Epidermal melanocyte (primary cell): ENCODE results near the gene EPHA3.

ENCODE experiments used
- DNase-seq: peaks from one replicate; pipeline ENCODE4 v3.0.0; 2011; ENCODE audit warnings: low spot score; ENCODE audit not compliant: insufficient read length

EPHA3 gene

DNA sequence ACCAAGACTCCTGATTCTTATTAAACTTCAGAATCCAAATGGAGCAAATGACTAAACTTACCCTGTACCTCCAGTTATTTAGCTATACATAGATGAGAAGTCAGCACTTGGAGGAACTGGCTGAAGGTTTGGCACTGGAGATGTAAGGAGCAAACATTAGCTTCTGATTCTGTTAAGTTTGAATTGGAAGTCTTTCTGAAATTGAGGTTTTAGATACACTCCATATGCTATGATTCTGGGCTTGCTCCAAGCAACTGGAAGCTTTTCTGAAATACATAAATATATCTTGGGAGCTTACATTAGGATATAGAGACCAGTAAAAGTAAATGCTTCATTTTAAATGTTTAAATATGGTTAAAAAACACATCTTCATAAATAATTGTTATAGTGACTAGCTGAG is 333.7 kb downstream of the EPHA3 start:
- DNase-seq, result no peak

DNA sequence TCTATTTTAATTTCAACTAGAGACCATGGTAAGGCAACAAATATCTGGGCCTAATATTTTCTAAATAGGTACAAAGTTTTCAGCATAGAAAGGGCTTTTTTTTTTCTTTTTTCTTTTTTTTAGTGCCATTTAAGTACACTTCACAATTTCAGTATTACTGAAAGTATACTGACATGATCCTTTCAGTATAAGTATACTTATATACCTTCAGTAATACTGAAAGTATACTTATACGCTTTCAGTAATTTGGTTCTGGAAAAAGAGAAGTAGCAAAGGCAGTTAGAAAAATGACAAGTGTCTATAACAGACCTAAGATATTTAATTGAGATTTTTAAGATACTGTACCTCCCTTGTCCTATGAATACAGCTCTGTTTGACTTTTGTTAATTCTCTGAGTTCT is 339.2 kb downstream of the EPHA3 start:
- no peak for DNase-seq

DNA sequence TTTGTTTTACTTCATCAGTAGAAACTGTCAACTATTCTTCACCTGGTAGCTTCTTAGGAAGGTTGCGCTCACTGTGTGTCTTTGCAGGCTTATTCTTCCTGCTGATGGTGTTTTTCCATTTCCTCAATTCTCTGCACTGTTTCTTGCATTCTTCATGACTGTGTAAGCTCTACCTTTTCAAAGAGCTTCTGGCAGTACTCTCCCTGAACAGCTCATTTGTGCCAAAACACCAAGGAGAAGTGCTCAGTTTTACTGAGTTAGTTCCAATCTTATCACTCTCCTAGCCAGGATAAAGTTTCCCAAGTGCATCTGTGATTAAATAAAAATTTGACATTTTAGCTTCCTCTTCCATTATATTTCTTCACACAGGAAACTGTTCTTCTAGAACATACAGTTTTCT is 339.8 kb downstream of the EPHA3 start:
- no peak for DNase-seq

DNA sequence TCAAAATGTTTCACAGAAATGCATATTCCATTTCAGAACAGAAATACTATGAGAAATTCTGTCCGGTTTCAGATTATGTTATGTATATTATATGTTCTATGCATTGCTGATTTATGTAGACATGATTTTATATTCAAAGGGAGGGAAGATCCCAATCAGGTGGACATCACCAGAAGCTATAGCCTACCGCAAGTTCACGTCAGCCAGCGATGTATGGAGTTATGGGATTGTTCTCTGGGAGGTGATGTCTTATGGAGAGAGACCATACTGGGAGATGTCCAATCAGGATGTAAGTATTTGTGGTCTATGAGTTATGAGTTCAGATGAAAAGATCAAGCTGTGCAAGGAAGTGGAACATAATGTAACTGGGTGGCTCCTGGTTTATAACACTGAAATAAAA is 341.7 kb downstream of the EPHA3 start:
- DNase-seq, result no peak

DNA sequence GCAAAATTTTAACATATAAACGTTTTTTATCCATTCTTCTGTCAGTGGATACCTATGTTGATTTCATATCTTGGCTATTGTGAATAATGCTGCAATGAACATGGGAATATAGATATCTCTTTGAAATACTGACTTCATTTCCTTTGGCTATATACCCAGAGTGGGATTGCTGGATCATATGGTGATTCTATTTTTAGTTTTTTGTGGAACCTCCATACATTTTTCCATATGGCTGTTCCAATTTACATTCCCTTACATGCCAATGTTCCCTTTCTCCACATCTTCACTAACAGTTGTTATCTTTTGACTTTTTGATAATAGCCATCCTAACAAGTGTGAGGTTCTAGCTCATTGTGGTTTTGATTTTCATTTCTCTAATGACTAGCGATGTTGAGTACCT is 344.6 kb downstream of the EPHA3 start:
- DNase-seq, result no peak

DNA sequence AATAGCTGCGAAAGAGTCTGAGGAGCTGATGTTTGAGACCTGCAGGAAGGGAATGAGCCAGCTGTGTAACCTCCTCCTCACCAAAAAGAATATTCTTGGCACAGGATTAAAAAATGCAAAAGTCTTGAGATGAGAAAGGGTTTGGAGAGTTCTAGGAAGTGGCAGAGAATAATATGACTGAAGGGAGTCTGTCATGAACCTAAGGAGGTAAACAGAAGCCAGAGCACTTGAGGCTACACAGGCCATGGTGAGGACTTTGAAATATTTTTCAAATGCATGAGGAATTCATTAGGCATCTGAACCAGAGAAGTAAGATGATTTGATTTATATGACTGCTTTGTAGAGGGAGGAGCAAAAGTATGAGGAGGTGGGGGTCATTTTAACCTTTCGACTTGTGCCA is 347.8 kb downstream of the EPHA3 start:
- no peak for DNase-seq

DNA sequence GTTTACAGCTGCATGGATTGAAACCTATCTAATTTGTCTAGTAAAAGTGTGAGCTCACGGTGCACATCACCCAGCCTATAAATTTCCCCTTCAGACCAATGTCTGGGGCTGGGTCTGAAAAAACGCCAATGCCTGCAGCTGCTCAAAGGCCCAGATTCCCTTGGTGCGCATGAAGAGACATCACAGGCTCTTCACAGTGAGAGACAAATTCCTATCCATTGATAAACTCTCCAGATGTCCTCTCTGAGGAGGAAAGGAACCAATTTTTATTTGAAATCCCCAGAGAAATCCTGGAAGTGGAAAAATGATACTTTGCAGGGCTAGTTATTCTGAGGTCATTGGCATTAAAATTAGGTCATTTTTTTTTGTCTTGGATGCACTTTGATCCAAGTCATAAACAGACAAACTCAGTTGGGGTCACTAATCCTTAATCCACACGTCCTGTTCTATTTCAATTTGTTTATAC is 360.5 kb downstream of the EPHA3 start:
- no peak for DNase-seq

DNA sequence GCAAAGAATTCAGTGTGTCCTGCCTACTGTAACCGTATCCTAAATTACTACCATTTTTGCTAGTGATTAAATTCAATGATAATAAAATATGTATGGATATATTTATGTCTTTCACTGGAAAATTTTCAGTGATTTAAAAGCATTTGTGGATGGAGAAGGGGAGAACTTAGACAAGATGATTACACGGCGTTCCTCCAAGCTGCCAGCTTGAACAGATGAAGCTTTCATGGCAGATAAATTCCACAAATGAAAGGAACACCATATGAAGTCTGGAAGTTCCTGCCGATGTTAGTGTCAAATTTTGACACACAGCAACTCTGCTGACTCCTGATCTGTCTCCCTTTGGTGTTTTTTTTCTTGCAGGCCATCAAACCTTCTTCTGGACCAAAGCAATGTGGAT is 364.7 kb downstream of the EPHA3 start:
- DNase-seq, result no peak

DNA sequence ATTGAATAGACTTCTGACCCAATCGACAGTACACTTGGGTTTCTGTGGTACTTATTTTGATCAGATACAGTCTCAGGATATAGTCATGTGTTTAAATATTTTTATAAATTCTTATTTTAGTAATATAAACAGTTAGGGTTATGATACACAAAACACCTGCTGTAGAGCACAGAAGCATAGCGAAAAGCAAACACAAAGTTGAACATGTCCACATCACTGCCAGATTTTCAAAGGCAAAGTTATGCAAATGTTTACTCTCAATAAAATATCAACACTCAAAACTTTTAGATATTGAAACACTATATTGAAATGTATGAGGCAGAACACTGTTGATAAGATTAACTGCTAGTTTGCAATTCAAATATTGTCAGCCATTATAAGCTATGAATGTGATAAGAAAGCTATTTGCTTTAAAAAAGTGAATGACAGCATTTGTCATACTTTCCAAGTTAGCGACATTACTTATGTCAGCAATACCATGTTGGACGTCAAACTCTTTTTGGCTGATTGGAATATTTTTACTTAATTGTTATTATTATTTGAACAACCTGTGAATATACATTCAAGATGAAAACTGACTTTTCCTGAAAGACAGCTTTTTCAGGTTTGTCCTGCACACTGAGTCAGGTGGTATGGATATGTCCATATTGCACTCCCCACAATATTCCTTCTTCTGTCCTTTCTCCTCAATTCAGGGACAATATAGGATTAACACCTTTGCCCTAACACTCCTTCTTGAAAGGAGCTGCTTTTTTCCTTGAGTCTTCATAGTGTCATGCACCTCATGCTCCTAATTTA is 367.1 kb downstream of the EPHA3 start:
- no peak for DNase-seq

DNA sequence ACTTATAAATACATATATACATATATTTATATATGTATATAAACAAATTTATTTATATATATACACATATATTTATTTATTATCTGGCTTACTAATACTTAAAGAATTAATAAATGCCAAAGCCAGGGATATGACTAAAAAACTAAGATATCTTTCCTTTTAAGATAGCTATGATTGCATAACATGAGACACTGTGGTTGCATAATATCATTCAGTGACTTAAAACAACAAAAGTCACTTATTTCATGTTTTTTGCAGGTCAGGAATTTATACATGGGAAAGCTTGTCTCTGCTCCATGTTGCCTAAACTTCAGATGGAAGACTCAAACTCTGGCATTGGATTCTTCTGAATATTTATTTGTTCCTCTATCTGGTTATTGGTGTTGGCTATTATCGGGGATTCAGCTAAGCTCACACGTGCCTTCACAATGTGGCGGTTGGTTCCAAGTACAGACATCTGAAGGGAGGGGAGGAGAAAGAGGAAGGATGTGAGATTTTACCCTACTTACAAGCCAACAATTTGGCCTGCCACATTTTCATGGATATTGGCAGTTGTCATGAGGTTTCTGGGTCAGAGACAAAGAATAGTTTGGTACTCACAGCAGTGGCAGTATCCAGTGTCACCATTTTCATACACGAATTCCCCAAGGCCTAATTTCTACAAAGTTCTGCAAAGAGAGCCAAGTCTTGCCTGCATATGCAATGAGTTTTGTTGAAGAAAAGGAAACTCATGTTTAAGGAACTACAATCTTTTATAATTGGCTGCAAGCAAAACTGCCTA is 381.6 kb downstream of the EPHA3 start:
- no peak for DNase-seq

DNA sequence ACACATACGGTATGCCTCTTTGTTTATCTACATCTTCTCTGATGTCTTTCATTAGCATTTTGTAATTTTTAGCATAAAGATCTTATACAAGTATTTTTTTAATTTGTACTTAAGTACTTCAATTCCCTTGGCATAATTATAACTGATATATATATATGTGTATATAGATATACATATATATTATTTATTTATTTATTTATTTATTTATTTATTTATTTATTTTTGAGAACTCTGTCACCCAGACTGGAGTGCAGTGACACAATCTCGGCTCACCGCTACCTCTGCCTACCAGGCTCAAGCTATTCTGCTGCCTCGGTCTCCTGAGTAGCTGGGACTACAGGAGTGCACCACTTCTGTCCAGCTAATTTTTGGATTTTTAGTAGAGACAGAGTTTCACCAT is 382.7 kb downstream of the EPHA3 start:
- DNase-seq, result no peak

DNA sequence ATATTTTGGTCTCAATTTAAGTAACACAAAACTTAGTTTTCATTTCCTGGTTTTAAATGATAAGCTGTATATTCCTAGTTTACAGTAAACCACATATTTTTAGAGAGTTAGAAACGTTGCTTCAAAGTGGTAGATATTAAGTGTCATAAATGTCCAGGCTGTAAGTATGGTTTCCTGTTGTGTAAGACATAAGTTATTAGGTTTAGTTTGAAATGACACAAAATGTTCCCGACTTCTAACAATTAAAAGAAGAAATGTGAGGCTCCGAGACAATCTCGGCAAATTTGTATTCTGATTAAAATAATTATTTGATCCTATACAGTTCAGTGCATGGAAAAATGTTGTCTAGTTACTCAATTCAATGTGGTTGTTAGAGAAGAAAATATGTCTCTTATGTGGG is 387.3 kb downstream of the EPHA3 start:
- no peak for DNase-seq

DNA sequence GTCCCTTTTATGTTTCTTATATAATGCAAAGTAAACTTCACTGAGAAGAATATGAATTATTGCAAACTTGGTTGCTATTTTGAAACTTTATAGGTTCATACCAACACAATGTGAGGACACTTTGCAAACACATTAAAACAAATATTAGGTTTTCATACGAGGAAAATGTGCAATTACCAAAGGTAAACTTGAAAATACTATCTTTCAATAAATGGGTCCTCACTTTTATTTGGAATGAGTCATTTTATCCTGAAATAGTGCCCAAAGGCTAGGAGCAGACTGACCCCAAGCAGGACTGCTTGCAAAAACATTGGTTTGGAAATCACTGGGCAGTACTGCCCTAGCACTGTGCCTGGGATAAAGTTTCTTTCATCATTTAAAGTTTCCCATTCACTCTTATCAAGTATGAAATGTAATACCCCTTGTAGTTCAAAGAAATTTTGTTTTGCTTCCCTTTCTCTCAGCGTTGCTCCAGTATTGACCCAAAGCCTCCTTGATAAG is 396.5 kb downstream of the EPHA3 start:
- DNase-seq, result no peak

DNA sequence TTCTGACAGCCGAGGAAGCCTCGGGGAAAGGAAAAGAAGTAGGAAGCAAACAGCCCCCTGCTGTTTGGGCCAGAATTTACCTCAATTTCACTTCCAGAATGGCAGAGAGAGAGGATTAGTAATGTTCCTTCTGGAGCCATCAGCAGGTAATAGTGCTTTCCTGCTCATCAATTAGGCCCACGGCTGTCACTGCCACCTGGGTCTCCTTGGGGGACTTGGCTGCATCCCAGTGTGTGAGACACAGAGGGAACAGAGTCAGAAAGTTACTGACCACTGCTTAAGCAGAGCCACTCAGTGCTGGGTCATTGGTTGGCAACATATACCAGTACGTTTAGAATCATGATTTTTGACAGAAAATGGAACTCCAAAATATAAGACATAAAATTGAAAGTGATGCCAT is 397.0 kb downstream of the EPHA3 start:
- DNase-seq, result no peak

DNA sequence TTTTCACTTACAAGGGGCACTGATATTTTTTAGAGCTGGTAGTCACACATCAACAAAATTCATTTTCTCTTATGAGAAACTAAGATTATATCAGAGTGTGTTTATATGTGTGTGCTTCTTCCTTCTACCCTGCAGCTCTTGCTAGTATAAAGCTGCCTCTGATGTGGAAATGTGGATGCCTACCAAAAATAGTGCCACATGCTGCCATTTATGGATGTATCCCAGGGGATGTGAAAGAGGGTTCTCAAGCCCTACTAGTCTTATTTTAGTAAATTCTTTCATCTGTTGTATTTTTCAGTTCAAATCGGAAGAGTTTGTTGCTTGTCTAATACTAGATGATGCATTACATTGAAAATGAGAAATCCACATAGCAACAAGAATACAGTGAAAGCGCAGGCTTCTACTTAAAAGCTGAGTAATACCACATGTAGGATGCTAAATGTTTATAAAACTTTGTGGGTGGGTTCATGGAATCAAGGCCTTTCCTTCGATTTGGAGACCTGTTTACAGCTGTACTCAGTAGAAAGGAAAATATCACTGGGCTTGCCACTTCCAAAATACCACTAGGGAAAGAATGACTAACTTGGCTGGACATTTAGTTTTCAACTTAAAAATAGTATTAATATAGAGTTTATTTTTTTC is 399.2 kb downstream of the EPHA3 start:
- DNase-seq, result no peak

DNA sequence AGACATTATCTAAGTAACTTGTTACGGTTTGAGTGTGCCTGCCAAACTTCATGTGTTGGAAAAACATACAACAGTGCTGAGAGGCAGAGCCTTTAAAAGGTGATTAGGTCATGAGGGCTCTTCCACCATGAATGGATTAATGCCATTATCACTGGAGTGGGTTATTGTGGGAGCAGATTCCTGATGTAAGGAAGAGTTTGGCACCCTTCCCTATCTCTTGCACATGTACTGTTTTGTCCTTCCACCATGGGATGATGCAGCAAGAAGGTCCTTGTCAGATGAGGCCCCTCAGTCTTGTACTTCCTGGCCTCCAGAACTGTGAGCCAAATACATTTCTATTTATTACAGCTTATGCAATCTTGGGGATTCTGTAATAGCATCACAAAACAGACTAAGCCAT is 413.9 kb downstream of the EPHA3 start:
- no peak for DNase-seq

DNA sequence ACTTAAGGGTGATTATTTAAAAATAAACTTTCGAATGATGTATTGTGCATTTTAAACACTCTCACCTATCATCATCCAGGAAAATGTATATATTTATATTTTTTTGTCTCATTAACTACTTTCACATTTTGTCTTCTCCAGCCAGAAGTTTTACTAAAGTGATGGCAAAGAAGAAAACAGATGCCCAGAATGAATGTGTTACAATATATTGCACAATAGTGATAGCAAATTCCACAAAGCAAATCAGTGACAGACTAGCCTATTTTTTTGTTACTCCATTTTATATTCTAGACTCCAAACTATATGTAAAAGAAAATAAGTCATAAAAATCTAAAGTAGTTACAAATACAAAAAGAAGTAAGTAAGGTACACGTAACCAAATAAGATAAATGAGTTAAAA is 414.7 kb downstream of the EPHA3 start:
- no peak for DNase-seq

DNA sequence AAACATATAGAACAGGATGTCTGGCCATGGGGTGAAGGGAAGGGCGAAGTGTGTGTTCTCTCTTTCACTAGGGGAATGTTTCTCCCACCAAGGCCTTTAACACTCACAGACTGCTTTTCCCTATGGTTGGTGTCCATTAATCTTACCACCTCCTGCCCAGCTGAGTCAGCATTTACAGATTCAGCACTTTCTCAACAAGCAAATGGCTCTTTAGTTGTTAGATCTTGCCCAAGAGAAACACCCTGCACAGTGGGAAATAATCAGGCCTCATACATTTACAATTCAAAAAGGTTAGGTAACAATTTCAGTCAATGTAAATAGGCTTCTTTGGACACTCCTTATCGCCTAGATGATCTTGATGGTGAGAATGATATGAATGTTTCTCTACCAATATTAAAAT is 418.2 kb downstream of the EPHA3 start:
- DNase-seq, result no peak

DNA sequence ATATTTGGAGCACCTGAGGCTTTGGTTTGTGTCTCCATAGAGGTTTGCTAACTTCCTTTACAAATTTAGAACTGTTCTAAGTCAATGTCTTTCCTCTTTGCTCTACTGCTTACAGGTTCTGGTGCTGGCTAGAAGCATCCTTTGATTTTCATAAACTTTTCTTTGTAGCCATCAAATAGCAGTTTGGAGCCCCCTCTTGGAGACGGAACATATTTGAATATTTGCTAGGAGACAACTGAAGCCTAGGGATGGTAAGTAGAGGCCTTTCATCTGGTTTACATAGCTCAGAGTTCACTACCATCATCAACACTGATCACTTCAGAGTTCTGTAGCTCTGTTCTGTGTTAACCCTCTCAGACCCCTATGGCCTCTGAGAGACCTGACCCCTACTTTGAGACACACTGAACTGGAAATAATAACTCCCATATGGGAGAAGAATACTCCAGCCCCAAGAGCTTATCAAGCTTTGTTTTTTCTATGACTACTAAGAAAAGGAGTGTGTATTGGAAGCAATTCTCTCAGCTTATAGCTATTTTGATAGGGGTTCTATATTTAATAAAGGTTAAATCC is 420.4 kb downstream of the EPHA3 start:
- DNase-seq, result no peak
